ENCODE data around the gene SNX14. TPM values are rescaled to one million over a fixed set of nuclear protein-coding genes. Genes with fewer than 3 reads are reported as not detected.

The SNX14 gene
- total RNA-seq: 64.8 TPM

DNA sequence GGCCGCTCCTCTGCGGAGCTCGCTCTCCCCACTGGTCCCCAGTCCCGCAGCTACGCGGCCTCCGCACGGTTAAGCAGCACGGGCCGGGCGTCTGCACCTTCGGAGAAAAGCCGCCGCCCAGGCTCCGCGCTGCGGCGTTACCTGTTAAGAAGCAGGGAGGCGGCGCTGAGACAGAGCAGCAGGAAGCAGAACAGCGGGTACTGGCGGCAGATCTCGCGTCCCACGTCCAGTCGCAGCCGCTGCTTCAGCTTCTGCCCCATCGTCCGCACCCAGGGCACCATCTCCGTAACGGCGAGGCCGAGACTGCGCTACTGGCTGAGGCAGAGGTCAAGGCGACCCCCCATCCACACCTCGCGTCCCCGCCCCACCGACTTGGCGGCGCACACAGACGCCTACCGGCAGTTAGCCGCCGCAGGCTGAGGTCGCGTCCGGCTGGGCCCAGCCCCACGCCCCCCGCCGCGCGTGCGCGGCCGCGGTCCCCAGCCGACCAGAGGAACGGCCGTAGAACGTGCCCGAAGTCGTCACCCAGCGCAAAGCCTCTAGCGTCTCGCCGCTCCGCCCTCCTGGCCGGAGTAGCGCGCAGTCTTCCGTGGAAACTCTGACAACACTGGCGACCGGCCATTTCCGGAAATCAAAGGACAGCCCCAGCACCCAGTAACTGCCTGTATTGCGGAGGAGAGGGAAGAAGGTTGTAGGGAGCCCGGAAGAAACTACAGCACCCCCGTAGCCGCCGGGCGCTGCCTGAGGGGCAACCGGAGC is at the start of gene SNX14:
Gene SNX14, minus strand, starts transcription at position 421 of the 759 bp plus-strand sequence. Its CDS starts 140 bp downstream, at position 281.
- H3K27ac ChIP-seq: peak within 1 kb of the TSS; percentile 94

DNA sequence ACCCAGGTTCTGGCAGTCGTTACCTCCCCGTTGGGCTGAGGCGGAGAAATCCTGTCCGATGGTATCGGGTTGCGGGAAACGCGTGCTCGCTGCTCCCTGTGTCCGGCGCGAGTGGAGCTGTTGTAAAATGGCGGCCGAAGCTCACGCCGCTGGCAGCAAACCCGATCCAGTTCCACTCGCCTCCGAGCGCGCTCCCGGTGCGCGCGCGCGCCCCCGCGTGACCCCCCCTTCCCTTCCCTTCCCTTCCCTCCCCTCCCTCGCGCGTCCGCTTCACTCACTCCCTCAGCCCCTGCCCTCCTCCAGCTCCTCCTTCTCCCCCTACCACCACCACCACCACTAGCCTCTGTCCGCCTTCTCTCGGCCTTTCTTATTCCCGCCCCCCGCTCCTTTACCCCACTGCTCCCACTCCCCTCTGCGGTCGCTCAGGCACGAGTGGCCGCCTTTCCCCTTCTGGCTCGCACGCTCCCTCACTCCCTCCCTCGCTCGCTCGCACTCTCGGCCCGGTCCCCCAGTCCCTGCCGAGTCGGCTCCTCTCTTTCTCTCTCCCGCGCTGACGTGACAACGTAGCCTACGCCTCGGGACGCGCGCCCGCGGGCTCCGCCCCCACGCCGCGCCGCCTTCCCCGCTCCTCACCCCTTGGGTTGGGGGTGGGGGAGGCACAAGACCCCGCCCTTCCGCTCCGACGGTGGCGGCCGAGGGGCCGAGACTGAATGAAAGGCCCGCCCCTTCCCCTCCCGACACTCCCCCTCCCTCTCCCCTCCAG is 49.3 kb upstream of the SNX14 start, which contains the start of gene SYNCRIP:
Gene SYNCRIP, minus strand, starts transcription at position 113 of the 763 bp plus-strand sequence. CDS start 1,447 bp downstream, outside the sequence.
- intact Hi-C loops (cut with DNase I): loop anchor here (1.0 to 2.0 kb wide), 2 partner anchors 35 to 48 kb away; no protein-coding TSS in a partner anchor
- Histone ChIP-seq H3K9me3 (no peaks in the 10 kb centered on the region), H3K4me3 (peak within 1 kb of the TSS; percentile 98 to 100), H3K36me3 (peaks cover 0 to 18% of the 10 kb centered on the region in 2 donors), H3K27ac (peak within 1 kb of the TSS; percentile 98), H3K4me1 (peaks cover 46% of the 10 kb centered on the region), H3K27me3 (no peaks in the 10 kb centered on the region)
- DNase-seq (ENCODE audit: extremely low spot score in 2 of 2): peak; percentile 97 to 99
- TF ChIP-seq, protein P1, sequence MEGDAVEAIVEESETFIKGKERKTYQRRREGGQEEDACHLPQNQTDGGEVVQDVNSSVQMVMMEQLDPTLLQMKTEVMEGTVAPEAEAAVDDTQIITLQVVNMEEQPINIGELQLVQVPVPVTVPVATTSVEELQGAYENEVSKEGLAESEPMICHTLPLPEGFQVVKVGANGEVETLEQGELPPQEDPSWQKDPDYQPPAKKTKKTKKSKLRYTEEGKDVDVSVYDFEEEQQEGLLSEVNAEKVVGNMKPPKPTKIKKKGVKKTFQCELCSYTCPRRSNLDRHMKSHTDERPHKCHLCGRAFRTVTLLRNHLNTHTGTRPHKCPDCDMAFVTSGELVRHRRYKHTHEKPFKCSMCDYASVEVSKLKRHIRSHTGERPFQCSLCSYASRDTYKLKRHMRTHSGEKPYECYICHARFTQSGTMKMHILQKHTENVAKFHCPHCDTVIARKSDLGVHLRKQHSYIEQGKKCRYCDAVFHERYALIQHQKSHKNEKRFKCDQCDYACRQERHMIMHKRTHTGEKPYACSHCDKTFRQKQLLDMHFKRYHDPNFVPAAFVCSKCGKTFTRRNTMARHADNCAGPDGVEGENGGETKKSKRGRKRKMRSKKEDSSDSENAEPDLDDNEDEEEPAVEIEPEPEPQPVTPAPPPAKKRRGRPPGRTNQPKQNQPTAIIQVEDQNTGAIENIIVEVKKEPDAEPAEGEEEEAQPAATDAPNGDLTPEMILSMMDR (IDR thresholded peaks at IDR 0.05): no peak
- TF ChIP-seq POLR2AphosphoS5 (IDR thresholded peaks at IDR 0.05; ENCODE audit: insufficient read depth in 1 of 2, low read depth in 1 of 2) (peak; percentile 56 to 96), POLR2A (IDR thresholded peaks at IDR 0.05) (peak in 1 of 2 donors; percentile 97)

More for the DNA sequence above, at the start of gene SNX14:
- Histone ChIP-seq H3K4me3 (peak within 1 kb of the TSS; percentile 89 to 93), H3K9me3 (no peaks in the 10 kb centered on the region), H3K27me3 (no peaks in the 10 kb centered on the region), H3K36me3 (no peaks in the 10 kb centered on the region), H3K4me1 (peaks cover 19% of the 10 kb centered on the region)
- TF ChIP-seq POLR2AphosphoS5 (IDR thresholded peaks at IDR 0.05; ENCODE audit: insufficient read depth in 1 of 2, low read depth in 1 of 2) (peak; percentile 63 to 89), POLR2A (IDR thresholded peaks at IDR 0.05) (peak in 1 of 2 donors; percentile 75)
- TF ChIP-seq, protein P1 (IDR thresholded peaks at IDR 0.05): no peak
- DNase-seq (ENCODE audit: extremely low spot score in 2 of 2): peak in 1 of 2 donors; percentile 96
- intact Hi-C loops (cut with DNase I): loop anchor here (2.0 kb wide), 1 partner anchor 49 kb away; the partner anchor contains the start of gene SYNCRIP

DNA sequence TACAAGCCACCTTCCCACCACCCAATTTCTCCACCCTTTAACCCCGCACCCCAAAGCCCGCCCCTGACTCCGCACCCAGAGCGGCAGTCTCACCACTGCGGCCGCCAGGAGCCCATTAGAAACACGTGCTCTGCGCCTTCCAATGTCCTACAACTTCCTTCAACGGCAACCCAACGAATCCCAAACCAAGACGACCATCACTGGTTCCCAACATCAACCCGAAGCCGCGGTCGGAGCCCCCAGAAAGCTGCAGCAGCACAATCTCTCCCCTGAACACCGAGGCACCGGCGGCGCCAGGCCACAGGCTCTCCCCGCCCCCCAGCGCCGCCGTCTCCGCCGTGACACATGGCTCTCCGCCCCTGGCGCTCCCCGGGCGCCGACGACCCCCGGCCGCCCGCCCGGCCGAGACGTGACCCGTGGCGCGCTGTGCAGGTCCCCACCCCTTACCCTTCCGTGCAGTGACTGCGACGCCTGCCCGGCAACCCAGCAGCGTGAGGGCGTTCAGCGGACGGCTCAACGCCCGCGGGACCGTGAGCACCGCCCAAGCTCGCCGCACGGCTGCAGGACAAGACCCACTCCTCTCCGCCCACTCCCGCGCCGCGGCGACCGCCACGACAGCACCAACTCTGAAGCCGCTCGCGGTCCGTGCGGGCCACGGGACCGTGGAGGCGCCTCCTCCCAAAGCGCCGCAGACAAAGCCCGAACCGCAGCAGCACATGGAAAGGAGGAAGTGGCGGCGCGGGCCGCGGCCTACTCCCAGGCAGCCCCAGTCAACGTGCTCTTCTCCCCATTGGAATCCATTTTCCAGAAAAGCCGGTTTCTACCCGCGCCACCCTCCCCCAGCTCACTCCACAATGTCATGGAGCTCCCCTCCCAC is 48.5 kb upstream of the SNX14 start:
- TF ChIP-seq, protein P1 (IDR thresholded peaks at IDR 0.05): no peak
- no peak for TF ChIP-seq POLR2A (IDR thresholded peaks at IDR 0.05)
- no peak for TF ChIP-seq POLR2AphosphoS5 (IDR thresholded peaks at IDR 0.05; ENCODE audit: insufficient read depth in 1 of 2, low read depth in 1 of 2)
- DNase-seq (ENCODE audit: extremely low spot score in 2 of 2): peak in 1 of 2 donors; percentile 90
- H3K9me3 ChIP-seq: no peaks in the 10 kb centered on the region
- peak overlapping the region; percentile 98 for H3K27ac ChIP-seq
- peaks cover 54% of the 10 kb centered on the region for H3K4me1 ChIP-seq
- intact Hi-C loops (cut with DNase I): loop anchor here (2.0 kb wide), 1 partner anchor 47 kb away; no protein-coding TSS in a partner anchor
- peaks cover 0 to 26% of the 10 kb centered on the region in 2 donors for H3K36me3 ChIP-seq
- peak overlapping the region; percentile 98 to 100 for H3K4me3 ChIP-seq
- H3K27me3 ChIP-seq: no peaks in the 10 kb centered on the region

- Histone ChIP-seq H3K9me3 (no peaks in the 10 kb centered on the region), H3K27ac (peak overlapping the region; percentile 98), H3K4me3 (peak overlapping the region; percentile 98 to 100), H3K27me3 (no peaks in the 10 kb centered on the region), H3K36me3 (peaks cover 0 to 32% of the 10 kb centered on the region in 2 donors), H3K4me1 (peaks cover 60% of the 10 kb centered on the region)
- intact Hi-C loops (cut with DNase I): no loop called here
- DNase-seq (ENCODE audit: extremely low spot score in 2 of 2): peak in 1 of 2 donors; percentile 87
- no peak for TF ChIP-seq POLR2A (IDR thresholded peaks at IDR 0.05)
- TF ChIP-seq POLR2AphosphoS5 (IDR thresholded peaks at IDR 0.05; ENCODE audit: insufficient read depth in 1 of 2, low read depth in 1 of 2): no peak
- TF ChIP-seq, protein P1 (IDR thresholded peaks at IDR 0.05): no peak
Measured at GRCh38 chr6:85641522-85641896, 47.9 kb upstream of the SNX14 start.
